HG03039 (cell line): ENCODE data around the gene CARD9.

Source experiments
- ATAC-seq: cut with Tn5 transposase; IDR thresholded peaks from one replicate; pipeline ENCODE4 v1.9.1; 2021; ENCODE audit warnings: mild to moderate bottlenecking, moderate library complexity; ENCODE audit not compliant: unreplicated experiment

Gene CARD9

DNA sequence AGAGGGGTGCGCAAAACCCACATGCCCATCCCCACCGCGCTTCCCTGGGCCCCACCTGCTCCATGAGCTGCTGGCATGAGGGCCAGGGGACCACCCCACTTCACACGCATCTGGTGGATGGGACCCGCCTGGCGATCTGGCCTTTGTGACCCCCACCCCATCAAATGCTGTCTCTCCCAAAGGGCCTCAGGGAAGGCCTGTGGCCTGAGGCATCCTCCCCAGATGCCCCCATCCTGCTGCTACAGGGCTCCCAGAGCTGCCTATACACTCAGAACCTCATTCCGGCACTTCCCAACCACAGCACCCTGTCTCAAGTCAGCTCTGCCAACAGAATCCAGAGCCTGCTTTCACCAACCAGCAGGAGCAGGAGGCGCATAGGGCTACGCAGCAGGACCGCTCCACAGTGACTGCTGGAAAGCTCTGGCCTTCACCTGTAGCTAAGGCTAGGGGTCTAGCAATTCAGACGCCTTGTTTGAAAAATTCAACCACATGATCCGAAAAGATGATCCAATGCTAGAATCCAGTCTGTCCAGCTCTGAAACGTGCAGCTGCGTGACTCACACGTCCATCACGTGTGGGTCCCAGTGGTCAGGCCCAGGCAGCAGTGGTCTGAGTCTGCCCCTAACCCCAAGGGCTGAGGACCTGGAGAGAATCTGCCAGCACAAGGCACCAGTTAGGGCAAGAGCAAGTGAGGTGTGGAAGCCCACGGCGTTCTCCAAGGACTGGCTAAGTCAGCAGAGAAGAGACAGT lies 27.9 kb upstream of the CARD9 start:
- no peak for ATAC-seq

DNA sequence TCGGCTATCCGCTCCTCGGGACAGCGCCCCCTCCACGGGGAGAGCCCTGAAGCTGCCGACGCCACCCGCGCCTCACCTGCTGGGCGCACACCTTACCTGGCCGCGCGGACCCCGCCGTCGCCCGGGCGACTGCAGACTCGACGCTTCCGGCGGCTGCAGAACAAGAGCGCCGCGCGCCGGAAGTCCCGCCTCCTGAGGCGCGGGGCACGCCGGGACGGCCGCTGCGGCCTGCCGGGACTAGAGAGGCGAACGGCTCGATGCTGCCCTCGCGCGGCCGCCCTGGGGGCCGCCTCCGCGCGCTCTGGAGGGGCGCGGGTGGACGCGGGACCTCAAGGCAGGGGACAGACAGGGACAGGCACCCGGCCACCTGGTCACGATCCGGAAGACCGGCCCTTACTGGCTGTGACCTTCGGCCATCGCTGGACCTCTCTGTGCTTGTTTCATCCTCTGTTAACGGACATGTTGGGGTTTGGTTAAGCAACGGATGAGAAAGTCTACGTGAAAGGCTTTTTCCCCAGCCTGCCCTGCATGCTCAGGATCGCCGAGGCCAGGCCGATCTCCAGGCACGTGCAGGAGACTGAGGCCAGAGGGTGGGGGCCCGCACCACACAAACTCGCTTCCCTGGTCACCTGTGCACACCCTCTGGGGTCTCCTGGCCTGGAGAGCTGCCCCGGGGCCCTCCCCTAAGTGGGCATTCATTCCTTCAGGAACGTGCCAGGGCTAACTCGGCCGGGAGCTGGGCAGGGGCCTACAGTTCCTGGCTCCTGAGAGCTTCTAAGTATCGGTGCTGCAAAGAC lies 26.8 kb upstream of the CARD9 start, which contains the start of gene SNAPC4:
SNAPC4 (minus strand) TSS at position 133 of the 797 bp plus-strand sequence. CDS start 1,742 bp downstream, outside the sequence.
- peak; percentile 62 for ATAC-seq

DNA sequence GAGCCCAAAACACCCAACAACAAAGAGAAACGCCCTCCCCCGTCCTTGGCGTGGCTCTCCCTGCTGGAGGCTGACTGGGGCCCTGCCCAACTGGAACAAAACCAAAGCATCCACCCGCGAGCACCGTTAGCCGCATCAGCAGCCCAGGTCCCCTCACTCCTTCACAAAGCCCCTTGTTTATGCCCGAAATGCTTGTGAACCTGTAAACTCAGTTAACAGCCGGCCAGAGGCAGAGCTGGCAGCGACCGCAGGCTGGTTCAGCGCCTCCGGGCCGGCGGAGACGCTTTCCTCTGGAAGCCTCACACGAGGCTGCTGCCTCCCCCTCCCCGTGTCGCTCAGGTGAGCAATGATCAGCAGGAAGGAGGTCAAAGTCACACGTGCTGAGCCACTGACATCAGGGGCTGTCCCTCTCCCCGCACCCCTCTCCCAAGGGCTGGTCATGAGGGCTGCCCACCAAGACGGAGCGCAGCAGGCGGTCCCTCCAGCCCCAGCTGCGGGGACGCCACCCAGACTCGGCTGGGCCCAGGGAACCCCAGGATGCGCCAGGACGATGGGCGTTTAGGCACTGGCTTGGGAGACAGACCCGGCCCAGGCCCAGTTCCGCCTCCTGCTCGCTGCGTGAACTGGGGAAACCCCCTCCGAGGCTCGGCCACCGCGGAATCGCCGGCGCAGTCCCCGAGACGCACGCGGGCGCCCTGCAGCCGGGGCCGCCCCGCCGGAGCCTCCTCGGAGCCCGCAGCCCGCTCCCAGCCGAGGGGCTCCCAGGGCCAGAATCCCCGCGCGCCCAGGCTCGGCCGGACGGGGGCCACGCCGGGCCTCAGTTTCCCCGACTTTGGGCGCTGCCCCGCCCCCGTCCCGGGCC lies 25.9 kb upstream of the CARD9 start:
- peak; percentile 12 for ATAC-seq

DNA sequence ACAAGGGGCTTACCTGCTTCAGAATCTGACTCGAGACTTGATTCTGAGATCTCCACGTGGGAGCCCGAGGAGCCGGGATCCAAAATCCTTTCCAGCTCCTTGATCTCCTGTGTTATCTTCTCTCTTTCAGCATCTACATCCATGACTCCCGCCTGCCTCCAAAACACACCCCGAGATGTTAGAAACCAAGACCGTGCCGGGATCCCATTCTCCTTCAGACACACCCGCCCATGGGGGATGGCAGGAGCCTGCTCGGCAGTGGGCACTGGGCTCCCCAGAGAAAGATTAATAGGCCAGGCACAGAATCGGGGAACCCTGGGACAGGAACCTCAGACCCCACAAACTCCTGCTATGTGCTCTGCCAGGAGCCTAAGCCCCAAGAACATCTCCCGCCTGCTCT lies 24.8 kb upstream of the CARD9 start:
- no peak for ATAC-seq

DNA sequence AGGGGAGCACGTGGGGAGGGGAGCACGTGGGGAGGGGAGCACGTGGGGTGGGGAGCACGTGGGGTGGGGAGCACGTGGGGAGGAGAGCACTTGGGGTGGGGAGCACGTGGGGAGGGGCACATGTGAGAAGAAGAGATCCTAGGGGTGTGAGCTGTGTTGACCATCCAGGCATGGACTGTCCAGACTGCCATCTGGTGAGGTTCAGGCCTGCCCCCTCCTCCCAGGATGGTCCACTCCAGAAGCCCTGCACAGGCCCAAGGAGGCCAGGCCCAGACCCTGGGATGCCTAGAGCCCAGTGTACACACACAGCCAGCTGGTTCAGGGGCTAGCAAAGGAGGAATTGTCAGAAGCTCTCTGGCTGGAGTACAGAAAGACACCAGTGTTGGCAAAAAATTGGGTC lies 24.2 kb upstream of the CARD9 start:
- no peak for ATAC-seq

DNA sequence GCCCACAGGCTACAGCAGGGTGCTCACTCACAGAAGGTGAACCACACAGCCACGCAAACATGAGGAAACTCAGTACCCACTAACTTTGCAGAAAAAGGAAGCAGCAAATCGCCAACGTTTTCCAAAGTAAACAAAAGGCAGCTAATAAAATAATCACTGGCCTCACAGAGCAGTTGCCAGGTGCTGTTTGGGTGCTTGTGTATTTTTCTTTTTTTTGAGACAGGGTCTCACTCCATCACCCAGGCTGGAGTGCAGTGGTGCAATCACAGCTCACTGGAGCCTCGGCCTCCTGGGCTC lies 22.7 kb upstream of the CARD9 start:
- no peak for ATAC-seq

DNA sequence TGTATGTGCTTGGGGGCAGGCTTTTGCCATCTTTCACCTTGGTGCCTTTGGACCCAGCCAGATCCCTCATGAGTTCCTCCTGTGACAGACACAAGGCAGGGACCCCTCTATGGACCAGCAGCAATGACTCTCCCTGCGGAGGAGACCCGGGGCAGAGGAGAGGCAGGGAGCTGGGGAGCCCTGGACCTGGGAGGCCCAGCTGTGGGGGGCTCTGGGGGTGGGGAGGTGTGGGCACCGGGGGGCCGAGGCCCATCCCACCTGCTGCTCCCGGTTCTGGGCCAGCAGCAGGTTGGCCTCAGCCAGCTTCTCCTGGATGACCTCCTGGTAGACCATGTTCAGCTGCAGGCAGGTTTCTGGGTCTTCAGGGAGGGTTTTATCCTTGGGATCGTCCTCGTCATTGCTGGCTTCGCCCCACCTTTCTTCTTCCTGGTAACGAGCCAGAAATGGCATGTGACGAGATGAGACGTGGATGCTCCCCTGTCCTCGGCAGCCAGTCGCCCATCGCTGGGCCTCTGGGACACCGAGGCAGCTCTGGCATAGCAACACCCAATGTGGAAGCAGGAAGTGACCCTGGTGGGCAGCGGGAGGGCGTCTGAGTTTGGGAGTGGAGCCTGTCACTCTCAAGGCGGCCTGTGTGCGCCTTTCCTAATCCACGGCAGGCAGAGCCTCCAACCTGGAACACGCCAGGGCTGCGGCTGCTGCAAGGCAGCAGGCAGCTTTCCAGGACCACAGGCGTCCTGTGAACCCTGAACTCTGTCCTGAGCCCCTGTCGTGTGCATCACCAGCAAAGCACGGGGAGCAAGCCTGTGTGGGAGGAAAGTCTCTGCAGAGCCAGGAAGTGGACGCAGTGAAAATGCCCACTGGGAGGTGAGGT lies 22.1 kb upstream of the CARD9 start:
- ATAC-seq = no peak

DNA sequence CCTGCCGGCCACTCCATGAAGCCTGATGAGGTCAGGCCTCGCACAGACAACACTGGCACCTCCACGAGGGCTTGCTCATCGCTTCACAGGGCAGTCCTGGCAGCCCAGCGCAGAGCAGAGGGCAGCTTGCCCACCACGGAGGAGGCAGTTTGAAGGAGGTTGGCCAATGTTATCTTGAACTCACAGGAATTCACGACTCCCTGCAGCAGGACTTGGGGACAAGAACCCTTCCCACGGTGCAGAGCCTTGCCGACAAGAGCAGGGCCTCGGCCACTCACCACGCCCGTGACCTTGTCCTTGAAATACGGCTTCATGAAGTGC lies 21.5 kb upstream of the CARD9 start:
- no peak for ATAC-seq

DNA sequence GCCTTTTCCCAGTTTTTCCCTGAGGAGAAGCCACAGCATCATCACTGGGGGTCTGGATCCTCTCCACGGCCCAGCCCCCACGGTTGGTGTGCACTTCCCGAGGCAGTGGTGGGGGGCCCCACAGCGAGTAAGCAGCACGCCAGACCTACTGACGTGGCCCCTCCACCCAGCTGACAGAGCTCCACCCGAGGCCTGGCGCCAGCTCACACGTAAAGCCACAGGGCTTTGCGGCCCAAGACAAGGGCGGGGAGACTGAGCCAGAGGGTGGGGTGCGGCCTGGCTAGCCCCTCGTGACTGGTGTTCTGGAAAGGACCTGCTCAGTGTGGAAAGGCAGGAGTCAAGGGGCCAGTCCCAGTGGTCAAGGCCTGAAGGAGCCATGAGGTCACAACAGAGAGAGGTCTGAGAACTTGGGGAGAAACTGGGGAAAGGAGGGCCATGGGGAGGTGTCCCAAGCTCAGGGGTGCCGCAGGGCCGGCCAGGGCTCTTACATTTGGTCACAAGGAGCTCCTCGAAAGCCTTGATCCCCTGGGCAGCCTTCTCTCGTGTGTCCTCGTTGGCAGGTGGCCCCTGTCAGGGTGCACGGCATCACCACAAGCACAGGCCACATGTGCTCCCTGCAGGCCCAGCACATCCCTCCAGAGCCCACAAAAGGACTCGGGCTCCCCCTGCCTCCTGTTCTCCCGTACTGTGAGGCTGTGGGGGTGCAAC lies 21.0 kb upstream of the CARD9 start:
- ATAC-seq = no peak

DNA sequence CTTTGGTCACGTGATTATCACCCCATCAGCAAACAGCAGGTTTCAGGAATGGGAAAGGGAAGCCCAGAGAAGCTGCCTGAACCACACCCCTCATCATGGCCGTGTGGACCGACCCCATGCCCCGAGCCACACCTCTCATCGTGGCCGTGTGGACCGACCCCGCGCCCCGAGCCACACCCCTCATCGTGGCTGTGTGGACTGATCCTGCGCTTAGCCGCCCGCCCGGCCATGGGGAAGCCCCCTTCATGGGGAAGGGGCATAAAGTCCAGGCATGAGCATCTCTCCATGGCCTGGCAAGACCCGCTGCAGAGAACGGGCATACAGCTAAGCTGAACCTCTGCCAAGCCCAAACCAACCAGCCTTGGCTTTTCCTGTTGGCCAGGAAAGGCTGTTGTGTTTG lies 20.1 kb upstream of the CARD9 start:
- no peak for ATAC-seq

DNA sequence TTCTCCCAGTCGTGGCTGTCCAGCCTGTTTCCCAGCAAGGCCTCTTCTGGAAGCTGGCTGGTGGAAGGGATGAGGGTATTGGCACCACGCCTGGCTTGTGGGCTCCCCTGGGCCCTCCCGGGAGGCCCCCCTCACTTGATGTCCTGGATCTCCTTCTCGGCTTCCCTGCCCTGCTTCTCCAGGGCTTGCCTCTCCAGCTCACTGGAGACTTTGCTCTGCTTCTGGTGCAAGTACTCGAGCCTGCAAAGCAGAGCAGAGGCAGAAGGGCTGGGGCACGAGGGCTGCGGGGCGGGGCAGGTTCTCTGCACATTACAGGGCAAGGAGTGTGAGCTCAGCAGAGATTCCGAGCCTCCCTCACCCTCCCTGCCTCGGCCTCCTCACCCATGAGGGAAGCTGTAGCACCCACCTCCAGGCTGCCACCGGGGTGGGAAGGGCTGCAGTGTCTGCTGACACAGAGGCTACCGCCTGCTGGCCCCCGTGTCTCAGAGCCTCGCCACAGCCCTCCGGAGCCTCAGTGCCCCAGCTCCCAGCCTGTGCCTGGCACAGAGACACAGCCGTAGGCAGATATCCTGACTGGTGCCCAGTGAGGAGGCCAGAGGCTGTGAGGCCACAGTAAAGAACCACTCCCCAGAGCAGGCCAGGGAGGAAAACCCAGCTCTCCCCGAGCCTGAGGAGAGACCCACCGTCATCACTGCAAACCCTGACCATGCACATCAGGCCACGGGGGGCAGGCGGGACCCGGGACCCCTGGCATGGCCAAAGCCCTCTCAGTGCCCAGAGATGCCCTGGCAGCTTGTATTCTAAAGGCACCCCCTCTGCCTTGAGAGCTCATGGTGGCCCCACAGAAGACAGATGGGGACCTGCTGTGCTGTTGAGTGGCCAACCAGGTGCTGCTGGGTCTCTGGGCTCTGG lies 19.3 kb upstream of the CARD9 start:
- ATAC-seq = no peak

DNA sequence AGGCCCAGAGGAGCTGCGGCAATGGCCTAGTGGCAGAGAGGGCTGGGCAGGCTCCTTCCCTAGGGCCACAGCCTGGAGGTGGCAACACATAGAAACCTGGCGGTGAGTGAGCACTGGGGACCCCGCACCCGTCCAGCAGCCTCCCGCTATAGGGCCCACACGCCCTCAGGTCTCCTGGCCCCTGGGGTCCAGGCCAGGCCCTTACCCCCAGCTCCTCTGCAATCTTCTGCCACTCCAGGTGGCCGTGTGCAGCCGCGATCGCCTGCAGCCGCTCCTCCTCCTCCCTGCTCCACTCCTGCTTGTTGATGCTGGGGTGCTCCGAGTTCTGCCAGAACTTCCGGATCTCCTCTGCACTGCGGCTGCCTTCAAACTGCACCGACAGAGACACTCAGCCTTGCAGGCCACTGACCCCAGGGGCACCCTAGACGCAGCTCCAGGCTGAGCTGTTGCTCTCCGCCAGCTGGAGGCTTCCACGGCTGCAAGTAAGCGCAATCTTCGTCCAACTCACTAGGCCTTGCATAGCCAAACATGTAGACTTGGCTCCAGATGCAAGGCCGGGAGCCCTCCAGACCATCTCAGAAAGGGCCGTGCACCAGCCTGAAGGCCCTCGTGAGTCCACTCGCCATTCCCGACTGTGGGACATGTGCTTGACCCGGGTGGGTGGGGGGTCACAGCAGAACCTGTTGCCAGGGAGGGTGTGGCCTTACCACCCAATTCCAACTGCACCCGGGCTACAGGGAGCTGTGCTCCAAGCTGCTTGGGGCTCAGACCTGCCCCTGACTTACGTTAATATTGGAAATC lies 18.5 kb upstream of the CARD9 start:
- no peak for ATAC-seq

DNA sequence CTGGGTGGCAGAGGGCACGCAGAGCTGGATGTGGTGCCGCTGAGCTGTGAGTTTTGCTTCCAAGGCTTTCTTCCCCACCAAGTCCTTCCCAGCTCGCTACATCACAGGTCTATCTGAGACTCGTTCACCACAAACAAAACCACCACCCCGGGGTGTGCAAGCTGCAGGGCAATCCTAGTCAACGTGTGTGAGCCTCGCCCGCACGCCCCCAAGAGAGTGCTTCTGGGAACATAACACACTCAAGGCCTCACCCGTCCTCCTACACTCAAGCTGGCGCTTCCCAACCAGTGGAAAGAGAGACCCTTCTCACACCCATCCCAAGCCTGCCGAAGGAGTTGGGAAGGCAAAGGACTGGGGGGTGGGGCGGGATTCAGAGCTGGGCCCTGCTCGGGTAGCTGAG lies 15.9 kb upstream of the CARD9 start:
- ATAC-seq = no peak

DNA sequence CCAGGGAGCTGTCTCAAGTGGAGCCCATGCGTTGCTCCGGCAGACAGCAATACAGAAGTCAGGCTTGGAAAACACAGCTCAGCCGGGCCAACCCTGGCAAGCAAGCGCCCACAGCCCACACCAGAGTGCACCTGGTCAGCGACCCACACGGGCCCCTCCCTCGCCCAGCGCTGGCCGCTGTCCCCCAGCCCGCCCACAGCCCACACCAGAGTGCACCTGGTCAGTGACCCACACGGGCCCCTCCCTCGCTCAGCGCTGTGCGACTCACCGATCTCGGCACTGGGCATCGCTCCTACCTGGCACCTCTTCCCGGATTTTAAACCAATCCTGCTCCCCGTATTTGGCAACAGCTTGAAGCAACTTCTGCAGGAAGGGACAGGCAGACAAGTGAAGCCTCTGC lies 13.7 kb upstream of the CARD9 start:
- ATAC-seq = no peak

DNA sequence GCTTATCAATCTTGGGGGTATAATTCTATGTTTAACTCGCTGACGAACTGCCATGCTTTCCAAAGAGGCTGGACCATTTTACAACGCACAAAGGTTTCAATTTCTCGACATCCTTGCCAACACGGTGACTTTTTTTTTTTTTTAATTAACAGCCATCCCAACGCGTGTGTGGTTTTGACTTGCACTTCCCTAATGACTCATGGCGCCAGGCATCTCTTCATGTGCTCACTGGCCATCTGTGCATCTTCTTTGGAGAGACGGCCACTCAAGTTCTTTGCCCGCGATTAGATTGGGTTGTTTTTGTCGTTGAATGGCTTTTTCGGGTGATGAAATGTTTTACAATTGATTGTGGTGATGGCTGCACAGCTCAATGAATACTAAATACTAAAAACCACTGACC lies 12.5 kb upstream of the CARD9 start:
- no peak for ATAC-seq

DNA sequence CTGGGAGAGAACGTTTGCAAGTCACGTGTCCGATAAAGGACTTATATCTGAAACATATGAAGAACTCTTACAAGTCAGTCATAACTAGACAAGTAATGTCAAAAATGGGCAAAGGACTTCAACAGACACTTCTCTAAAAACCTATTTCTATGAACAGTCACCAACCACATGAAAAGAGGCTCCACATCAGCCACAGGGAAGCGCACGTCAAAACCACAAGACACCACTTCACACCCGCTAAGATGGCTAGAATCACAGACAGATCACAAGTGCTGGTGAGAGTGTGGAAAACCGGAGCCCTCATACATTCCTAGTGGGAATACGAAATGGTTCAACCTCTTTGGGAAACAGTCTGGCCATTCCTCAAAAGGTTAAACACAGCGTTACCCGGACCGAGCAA lies 11.5 kb upstream of the CARD9 start:
- no peak for ATAC-seq

DNA sequence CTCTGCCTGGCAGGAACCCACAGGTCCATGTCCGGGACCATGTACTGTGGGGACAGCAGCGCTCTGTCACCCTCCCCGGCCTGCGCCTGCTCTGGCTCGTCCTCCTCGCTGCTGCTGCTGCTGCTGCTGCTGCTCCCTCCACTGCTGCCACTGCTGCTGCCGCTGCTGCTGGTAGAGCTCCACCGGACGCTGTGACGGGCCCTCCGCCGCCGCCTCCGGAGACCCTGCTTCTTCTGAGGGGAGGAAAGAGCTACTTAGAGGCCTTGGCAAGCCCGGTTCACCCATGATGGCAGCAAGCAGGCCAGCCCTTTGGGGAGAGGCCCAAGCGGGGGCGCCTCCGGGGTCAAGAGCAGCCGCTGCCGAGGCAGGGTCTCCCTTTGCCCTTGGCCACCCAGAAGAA lies 10.0 kb upstream of the CARD9 start:
- ATAC-seq = no peak

DNA sequence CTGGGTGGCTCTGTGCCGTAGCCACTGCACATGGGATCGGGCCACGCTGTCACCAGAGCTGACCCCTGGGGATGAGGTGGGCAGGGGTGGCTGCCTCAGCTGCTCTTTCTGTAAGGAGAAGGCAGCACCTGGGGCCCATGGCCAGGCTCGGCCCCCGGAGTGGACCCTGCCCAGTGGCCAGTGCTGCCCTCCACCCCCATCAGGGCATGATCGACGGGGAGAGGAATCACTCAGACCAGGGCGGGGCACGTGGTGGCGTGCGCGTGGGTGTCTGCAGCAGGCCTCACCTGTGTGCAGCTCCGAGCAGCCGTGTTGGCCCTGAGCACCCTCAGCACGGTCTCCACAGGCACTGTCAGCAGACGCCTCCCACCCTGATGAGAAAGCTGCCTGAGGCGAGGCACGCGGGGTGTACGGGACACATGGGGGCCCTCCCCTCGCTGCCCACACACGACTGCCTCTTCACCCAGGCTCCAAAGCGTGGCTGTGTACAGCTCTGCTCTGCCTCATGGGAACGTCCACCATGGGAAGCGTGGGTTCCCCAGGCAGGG lies 8.6 kb upstream of the CARD9 start:
- ATAC-seq = no peak
